ENCODE measurements around the gene ZFY. TPM values are rescaled to one million over a fixed set of nuclear protein-coding genes. Genes with fewer than 3 reads are reported as not detected.

The ZFY gene
- total and polyA plus RNA-seq, 10 of the 15 experiments (the other 5 are each of a cell fraction or from before 2014, with no cell fraction given), result not detected

DNA sequence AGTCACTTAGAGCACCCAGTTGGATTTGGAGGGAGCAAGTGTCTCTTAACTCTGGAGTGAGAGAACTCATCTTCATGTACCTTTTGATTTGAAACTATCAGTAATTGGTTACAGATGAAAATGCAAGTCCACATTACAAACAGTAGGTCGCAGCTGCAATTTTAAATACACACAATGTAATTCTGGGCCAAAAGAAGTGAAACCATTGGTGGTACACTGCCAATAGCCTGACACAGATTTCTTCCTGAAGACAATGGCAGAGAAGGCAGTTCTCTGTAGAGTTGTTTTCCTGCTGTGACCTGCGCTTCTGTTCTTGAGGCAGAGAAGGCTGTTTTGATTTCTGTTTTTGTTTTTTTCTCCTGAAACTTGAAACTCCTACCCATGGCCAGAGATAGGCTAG is 86.0 kb downstream of the ZFY start:
- H3K27ac ChIP-seq (ENCODE audit: control insufficient read depth, insufficient read depth), result no peak overlapping the region
- H3K27me3 ChIP-seq (replicated peaks in 1 of 2; ENCODE audit: control insufficient read depth in 2 of 2, insufficient read depth in 2 of 2, low read length in 1 of 2), result no peaks in the 10 kb centered on the region
- H4K20me1 ChIP-seq (ENCODE audit: control insufficient read depth, insufficient read depth), result no peaks in the 10 kb centered on the region
- ChIA-PET POLR2A (no interaction called here), RAD21 (ENCODE audit: unreplicated experiment) (no interaction called here), CTCF (no interaction called here), SMC1A (ENCODE audit: uncharacterized antibody, unreplicated experiment) (no interaction called here)
- H3K4me2 ChIP-seq (ENCODE audit: control insufficient read depth, insufficient read depth), result no peak overlapping the region
- no peak overlapping the region for H3K9ac ChIP-seq (ENCODE audit: control insufficient read depth, insufficient read depth, low read length)
- FAIRE-seq (no peak), ATAC-seq (no peak), DNase-seq (ENCODE audit: low read depth, low spot score) (no peak)
- H3K9me3 ChIP-seq (replicated peaks; ENCODE audit: control insufficient read depth, insufficient read depth, low read length), result no peaks in the 10 kb centered on the region
- no peaks in the 10 kb centered on the region for H3K79me2 ChIP-seq (ENCODE audit: control insufficient read depth, insufficient read depth, low read length)
- no peaks in the 10 kb centered on the region for H3K36me3 ChIP-seq (ENCODE audit: control insufficient read depth in 2 of 2, insufficient read depth in 2 of 2, low read length in 1 of 2)
- H3K4me1 ChIP-seq (ENCODE audit: control insufficient read depth, insufficient read depth, low read length), result no peaks in the 10 kb centered on the region
- WGBS (ENCODE audit: insufficient coverage, insufficient replicate concordance, low lambda C conversion rate, missing lambda C conversion rate), result no CpG with 5 or more reads among the region's 2 CpGs
- TF ChIP-seq SMC3 (IDR thresholded peaks at IDR 0.05; ENCODE audit: borderline replicate concordance, low read length), result no peak
- TF ChIP-seq ZNF24 (IDR thresholded peaks at IDR 0.05), result no peak
- TF ChIP-seq SP1 (IDR thresholded peaks at IDR 0.05; ENCODE audit: low read depth, low read length), result no peak
- TF ChIP-seq, protein P1, sequence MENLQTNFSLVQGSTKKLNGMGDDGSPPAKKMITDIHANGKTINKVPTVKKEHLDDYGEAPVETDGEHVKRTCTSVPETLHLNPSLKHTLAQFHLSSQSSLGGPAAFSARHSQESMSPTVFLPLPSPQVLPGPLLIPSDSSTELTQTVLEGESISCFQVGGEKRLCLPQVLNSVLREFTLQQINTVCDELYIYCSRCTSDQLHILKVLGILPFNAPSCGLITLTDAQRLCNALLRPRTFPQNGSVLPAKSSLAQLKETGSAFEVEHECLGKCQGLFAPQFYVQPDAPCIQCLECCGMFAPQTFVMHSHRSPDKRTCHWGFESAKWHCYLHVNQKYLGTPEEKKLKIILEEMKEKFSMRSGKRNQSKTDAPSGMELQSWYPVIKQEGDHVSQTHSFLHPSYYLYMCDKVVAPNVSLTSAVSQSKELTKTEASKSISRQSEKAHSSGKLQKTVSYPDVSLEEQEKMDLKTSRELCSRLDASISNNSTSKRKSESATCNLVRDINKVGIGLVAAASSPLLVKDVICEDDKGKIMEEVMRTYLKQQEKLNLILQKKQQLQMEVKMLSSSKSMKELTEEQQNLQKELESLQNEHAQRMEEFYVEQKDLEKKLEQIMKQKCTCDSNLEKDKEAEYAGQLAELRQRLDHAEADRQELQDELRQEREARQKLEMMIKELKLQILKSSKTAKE (IDR thresholded peaks at IDR 0.05; ENCODE audit: low read depth, poor library complexity, severe bottlenecking), result no peak
- TF ChIP-seq ESRRA (IDR thresholded peaks at IDR 0.05; ENCODE audit: low read length), result no peak
- TF ChIP-seq, protein P2, sequence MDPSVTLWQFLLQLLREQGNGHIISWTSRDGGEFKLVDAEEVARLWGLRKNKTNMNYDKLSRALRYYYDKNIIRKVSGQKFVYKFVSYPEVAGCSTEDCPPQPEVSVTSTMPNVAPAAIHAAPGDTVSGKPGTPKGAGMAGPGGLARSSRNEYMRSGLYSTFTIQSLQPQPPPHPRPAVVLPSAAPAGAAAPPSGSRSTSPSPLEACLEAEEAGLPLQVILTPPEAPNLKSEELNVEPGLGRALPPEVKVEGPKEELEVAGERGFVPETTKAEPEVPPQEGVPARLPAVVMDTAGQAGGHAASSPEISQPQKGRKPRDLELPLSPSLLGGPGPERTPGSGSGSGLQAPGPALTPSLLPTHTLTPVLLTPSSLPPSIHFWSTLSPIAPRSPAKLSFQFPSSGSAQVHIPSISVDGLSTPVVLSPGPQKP (IDR thresholded peaks at IDR 0.05; ENCODE audit: low read depth, low read length), result no peak
- TF ChIP-seq STAT3 (IDR thresholded peaks at IDR 0.05; ENCODE audit: low read depth, low read length), result no peak
- no peak for TF ChIP-seq TBL1XR1 (IDR thresholded peaks at IDR 0.05; ENCODE audit: low read depth, low read length)
- TF ChIP-seq ZNF207 (IDR thresholded peaks at IDR 0.05; ENCODE audit: borderline replicate concordance), result no peak
- no peak for TF ChIP-seq EGR1 (IDR thresholded peaks at IDR 0.05; ENCODE audit: borderline replicate concordance in 1 of 2, low read depth in 2 of 2, low read length in 2 of 2)
- no peak for TF ChIP-seq E4F1 (IDR thresholded peaks at IDR 0.05; ENCODE audit: borderline replicate concordance, partially characterized antibody)
- in situ Hi-C loops (cut with MboI), result no loop called here
- H3K4me3 ChIP-seq, result no peak overlapping the region
- BruUV-seq (replicated peaks), result no TSS peak
- intact Hi-C loops (cut with micrococcal nuclease; ENCODE audit: unreplicated experiment), result no loop called here
- H2AFZ ChIP-seq (ENCODE audit: control insufficient read depth, low read depth, low read length), result no peak overlapping the region
